Epithelial cell of proximal tubule (primary cell): Measurements from ENCODE around the gene LAMTOR2. TPM values are rescaled to one million over a fixed set of nuclear protein-coding genes. Genes with fewer than 3 reads are reported as not detected.
A peak's percentile ranks its signal among the peaks of the same experiment; 100 is the strongest.

Experiments
- DNase-seq: peaks from one replicate; pipeline ENCODE4 v3.0.0-alpha.2; 2011; ENCODE audit warnings: low read depth
- H3K4me3 ChIP-seq: 2 replicates; pipeline ENCODE4 v1.5.1; 2011; ENCODE audit warnings: low read depth, mild to moderate bottlenecking, low read length
- CTCF ChIP-seq: conservative IDR thresholded peaks from 2 replicates; pipeline ENCODE4 v1.5.1; 2012; ENCODE audit warnings: low read depth, mild to moderate bottlenecking, low read length
- total RNA-seq: library from RNA; depleted of rRNA; stranded (reverse); fragments of >200 nt; gene quantifications from 2 replicates; pipeline ENCODE4 v1.2.3, GENCODE V29; 2015

LAMTOR2 gene
- total RNA-seq, 1 donor from 2014 or later: 97.0 TPM

GRCh38 chr1:156081180-156081916, 26.8 kb downstream of the LAMTOR2 start:
- H3K4me3 ChIP-seq: peak overlapping the region; percentile 91
- no peak for DNase-seq
- no peak for TF ChIP-seq CTCF

GRCh38 chr1:156081917-156082308, 27.3 kb downstream of the LAMTOR2 start:
- H3K4me3 ChIP-seq: peak overlapping the region; percentile 91
- DNase-seq: no peak
- no peak for TF ChIP-seq CTCF

GRCh38 chr1:156082309-156083091, 27.9 kb downstream of the LAMTOR2 start, which contains the start of gene MEX3A:
Gene MEX3A (minus strand): TSS chr1:156082465. CDS start chr1:156081998, 467 bp downstream.
- no peak for TF ChIP-seq CTCF
- DNase-seq: no peak
- H3K4me3 ChIP-seq: peak within 1 kb of the TSS; percentile 91

GRCh38 chr1:156083800-156084790, 29.5 kb downstream of the LAMTOR2 start:
- DNase-seq: no peak
- H3K4me3 ChIP-seq: no peak overlapping the region
- no peak for TF ChIP-seq CTCF

GRCh38 chr1:156086256-156086662, 31.7 kb downstream of the LAMTOR2 start:
- no peak for TF ChIP-seq CTCF
- no peak for DNase-seq
- no peak overlapping the region for H3K4me3 ChIP-seq

GRCh38 chr1:156089704-156090103, 35.1 kb downstream of the LAMTOR2 start:
- no peak overlapping the region for H3K4me3 ChIP-seq
- TF ChIP-seq CTCF: no peak
- no peak for DNase-seq
